22Rv1 (cell line): ENCODE data around the gene TMEM87B.

Experiments used
- H3K27ac ChIP-seq: fragments of 450-650 bp; 2 replicates; pipeline ENCODE4 v1.5.1; 2017
- ZFX ChIP-seq: fragments of 450-650 bp; IDR thresholded peaks from 2 replicates; pipeline ENCODE4 v1.6.1; 2017; ENCODE audit warnings: antibody characterized with exemption, borderline replicate concordance
- TF ChIP-seq, protein P1 (sequence below): fragments of 450-650 bp; IDR thresholded peaks from 2 replicates; pipeline ENCODE4 v1.5.1; 2017; ENCODE audit warnings: mild to moderate bottlenecking

TMEM87B gene, protein sequence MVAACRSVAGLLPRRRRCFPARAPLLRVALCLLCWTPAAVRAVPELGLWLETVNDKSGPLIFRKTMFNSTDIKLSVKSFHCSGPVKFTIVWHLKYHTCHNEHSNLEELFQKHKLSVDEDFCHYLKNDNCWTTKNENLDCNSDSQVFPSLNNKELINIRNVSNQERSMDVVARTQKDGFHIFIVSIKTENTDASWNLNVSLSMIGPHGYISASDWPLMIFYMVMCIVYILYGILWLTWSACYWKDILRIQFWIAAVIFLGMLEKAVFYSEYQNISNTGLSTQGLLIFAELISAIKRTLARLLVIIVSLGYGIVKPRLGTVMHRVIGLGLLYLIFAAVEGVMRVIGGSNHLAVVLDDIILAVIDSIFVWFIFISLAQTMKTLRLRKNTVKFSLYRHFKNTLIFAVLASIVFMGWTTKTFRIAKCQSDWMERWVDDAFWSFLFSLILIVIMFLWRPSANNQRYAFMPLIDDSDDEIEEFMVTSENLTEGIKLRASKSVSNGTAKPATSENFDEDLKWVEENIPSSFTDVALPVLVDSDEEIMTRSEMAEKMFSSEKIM

DNA sequence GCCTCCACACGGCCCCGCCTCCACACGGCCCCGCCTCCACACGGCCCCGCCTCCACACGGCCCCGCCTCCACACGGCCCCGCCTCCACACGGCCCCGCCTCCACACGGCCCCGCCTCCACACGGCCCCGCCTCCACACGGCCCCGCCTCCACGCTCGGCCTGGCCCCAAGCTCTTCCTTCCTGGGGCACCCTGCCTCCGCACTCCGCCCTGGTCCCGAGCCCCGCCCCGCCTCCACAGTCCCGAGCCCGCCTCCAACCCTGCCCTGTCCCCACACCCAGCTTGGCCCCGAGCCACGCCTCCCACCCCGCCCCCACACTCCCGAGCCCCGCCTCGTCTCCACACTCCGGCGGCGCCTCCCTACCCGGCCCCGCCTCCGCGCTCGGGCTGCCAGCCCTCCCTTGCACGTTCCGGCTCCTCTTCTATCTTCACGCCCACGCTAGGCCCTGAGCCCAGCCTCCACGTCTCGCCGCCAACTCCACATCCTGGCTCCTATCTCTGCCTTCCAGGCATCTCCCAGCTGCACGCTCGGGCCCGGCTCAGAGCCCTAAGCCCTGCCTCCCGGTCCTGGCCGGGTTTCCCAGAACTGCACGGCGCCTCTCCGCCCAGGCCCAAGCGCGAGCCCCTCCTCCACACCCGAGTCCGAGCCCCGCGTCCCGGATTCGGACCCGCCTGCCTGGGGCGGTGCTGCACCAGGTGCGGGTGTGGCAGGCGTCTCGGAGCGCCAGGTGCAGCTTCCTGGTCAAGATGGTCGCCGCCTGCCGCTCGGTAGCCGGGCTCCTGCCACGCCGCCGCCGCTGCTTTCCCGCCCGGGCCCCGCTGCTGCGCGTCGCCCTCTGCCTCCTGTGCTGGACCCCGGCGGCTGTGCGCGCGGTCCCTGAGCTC is at the start of gene TMEM87B:
TMEM87B (plus strand) TSS at position 423 of the 883 bp plus-strand sequence; CDS start at position 746, 323 bp downstream.
- H3K27ac ChIP-seq, result peak within 1 kb of the TSS; percentile 100
- TF ChIP-seq ZFX, result no peak
- TF ChIP-seq, protein P1, sequence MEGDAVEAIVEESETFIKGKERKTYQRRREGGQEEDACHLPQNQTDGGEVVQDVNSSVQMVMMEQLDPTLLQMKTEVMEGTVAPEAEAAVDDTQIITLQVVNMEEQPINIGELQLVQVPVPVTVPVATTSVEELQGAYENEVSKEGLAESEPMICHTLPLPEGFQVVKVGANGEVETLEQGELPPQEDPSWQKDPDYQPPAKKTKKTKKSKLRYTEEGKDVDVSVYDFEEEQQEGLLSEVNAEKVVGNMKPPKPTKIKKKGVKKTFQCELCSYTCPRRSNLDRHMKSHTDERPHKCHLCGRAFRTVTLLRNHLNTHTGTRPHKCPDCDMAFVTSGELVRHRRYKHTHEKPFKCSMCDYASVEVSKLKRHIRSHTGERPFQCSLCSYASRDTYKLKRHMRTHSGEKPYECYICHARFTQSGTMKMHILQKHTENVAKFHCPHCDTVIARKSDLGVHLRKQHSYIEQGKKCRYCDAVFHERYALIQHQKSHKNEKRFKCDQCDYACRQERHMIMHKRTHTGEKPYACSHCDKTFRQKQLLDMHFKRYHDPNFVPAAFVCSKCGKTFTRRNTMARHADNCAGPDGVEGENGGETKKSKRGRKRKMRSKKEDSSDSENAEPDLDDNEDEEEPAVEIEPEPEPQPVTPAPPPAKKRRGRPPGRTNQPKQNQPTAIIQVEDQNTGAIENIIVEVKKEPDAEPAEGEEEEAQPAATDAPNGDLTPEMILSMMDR, result no peak

DNA sequence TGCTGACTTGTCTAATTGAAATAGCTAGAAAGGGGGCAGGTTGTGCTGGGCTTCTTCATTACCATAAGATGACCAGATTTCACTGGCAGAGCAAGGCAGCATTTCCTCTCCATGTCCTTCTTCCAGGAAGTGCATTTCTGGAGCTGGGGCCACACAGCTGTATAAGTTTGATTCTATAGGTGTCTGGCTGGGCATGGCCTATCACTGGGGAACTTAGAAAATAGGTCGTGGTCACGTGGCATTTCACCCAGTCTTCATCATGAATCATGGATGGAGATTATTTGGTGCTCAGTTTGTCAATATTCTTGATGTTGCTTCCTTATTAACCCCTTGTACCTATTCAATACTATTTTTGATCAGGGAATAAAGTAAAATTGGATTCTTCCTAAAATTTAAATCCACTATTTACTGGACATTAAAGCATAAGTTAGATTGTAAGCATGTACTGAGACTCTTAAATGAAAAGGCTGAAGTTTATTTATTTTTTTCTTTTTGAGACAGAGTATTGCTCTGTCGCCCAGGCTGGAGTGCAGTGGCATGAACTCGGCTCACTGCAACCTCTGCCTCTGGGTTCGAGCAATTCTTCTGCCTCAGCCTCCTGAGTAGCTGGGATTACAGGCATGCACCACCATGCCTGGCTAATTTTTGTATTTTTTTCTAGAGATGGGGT is 49.5 kb upstream of the TMEM87B start:
- TF ChIP-seq, protein P1, result no peak
- no peak for TF ChIP-seq ZFX
- H3K27ac ChIP-seq, result no peak overlapping the region

DNA sequence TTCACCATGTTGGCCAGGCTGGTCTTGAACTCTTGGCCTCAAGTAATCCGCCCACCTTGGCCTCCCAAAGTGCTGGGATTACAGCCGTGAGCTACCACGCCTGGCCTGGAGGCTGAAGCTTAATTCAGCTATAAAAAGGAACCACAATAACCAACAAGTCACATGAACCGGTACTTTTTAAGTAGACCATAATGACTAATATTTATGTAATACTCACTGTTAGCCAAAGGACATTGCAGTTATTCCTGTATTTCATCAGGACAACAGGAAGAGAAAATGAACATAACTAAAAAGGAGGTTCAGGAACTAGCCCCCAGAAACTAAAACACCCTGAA is 49.0 kb upstream of the TMEM87B start:
- TF ChIP-seq ZFX, result no peak
- TF ChIP-seq, protein P1, result no peak
- no peak overlapping the region for H3K27ac ChIP-seq

DNA sequence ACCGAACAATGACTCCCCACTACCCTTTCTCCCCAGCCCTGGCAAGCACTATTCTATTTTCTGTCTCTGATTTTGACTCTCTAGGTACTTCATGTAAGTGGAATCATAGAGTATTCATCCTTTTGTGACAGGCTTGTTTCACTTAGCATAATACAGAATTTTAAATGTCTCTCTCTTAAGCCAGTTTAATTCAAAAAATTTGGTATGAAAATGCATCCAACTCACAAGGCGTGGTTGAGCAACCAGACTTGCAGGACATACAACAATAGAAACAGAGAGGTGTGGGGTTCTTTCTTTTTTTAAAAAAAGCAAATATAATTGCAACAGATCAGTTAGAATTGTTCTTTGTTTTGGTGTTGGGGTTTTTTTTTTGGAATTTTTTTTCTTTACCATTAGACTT is 47.6 kb upstream of the TMEM87B start:
- H3K27ac ChIP-seq, result no peak overlapping the region
- TF ChIP-seq, protein P1, result no peak
- TF ChIP-seq ZFX, result no peak

DNA sequence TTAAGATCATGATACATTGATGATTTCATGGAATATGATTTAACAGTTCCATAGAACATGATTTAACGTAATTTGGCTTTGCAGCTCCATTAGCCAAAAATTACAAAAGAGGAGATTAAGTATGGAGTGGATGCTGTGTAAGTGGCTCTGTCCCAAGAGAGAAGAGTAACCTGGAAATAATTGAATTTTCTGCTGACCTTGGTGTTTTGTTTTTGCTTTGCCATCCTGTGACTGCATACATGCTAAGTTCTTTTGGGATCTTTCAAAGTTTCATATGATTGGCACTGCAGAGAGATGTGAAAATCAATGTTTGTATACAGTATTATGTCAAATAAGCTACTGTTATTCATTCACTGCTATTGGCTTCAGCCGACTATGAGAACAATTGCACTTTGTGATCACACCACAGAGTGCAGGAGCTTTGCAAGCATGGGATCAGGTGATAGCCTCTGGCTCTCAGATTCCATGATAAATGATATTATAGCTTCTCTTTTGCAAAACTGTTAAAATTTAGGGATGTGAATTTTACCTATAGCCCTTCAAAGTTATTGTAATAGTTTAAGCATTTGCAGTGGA is 46.1 kb upstream of the TMEM87B start:
- TF ChIP-seq, protein P1, result no peak
- TF ChIP-seq ZFX, result no peak
- no peak overlapping the region for H3K27ac ChIP-seq

DNA sequence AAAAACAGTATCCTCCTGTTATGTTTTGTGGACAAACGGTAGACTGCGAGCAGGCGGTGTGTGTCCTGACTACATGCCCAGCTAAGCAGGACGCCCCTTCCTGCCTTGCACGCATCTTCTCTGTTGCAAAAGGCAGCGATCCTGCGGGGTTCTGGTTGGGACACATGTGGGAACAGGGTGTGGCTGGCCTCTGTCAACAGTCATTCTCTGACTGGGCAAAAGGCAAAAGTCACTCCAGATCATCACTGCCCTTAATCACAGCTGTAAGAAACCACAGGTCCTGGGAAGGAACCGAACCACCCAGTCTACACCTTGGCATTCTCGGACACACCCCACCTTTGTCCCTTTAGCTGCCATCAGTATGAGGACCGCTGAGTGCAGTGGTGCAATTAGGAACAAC is 44.3 kb upstream of the TMEM87B start:
- TF ChIP-seq, protein P1, result no peak
- TF ChIP-seq ZFX, result no peak
- H3K27ac ChIP-seq, result no peak overlapping the region
